ENCODE data around the gene NSMCE1.
A peak's percentile ranks its signal among the peaks of the same experiment; 100 is the strongest.
"Not testable (repeated sequence)": the region's sequence is repeated elsewhere in the genome, so short reads cannot be mapped to it uniquely, and the experiment has no call there.

NSMCE1 gene

GRCh38 chr16:27272076-27272475 lies 3.5 kb upstream of the NSMCE1 start:
- DNase-seq (ENCODE audit: low spot score): no peak

GRCh38 chr16:27270349-27270748 lies 1.8 kb upstream of the NSMCE1 start:
- no peak for DNase-seq (ENCODE audit: low spot score)

DNA sequence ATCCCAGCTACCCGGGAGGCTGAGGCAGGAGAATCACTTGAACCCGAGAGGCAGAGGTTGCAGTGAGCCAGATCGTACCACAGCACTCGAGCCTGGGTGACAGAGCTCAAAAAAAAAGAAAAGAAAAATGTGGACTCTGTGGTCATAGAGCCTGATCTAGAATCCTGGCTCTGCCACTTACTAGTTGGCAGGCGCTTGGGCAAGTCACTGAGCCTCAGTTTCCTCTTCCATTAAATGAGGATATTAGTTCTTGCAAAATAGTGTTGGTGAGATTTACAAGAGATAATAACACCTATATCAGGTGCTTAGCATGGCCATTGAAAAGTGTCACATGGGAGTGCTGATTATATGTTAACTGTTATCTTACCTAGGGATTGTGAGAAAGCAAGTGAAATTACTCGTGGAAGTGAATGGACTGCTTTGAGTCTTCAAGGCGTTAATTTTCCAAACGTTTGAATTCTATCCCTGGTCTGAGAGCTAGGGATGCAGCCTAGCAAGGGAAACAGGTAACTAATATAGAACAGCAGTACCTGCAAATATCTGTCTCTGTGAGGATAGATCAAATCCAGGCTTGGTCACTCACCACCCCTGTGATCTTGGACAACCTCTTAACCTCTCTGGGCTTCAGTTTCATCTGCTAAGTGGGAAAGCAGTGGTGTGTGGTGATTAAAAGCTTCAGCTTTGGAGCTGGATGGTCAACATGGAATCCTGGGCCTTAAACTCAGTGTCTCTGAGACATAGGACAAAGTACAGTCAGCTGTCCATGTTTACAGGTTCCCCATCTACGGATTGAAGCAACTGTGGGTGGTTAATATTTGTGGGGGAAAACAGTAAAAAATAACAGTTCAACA lies 953 bp upstream of the NSMCE1 start:
- DNase-seq (ENCODE audit: low spot score): no peak

DNA sequence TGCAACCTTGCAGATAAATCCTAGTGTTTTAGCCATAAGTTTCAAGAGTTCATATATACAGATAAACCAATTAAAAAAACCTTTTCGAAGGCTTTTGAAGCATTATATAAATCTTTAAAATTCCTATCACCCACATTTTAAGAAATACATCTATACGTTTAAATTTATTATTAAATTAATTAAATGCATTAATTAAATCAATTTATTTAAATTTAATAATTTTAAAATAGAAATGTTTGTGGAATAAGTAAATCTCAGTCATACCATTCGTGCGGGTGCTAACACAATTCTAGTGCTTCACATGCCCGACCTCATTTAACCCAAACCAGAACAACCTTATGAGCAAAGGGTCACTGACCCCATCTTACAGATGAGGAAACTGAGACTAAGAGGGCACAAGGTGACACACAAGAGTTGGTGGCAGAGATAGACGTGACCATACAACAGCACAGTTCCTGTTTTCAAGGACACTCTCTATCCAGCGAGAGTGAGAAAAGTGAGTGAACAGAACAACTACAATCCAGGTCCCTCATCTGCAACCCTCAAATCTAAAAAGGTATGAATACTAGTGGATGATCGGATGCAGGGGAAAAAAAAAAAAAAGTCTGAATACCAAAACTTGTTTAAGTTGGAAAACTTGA lies 1.4 kb downstream of the NSMCE1 start:
- no peak for DNase-seq (ENCODE audit: low spot score)

GRCh38 chr16:27265982-27266381 lies 2.6 kb downstream of the NSMCE1 start:
- DNase-seq (ENCODE audit: low spot score): no peak

DNA sequence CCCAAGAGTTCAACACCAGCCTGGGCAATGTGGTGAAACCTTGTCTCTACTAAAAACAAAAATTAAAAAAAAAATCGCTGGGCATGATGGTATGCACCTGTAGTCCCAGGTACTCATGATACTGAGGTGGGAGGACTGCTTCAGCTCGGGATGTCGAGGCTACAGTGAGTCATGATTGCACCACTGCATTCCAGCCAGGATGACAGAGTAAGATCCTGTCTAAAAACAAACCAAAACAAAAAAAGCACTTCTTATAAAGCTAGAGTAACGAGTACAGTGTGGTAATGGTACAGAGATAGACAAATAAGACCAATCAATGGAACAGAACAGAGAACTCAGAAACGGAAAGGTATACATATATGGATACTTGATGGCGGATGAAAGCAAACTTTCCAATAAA lies 4.4 kb downstream of the NSMCE1 start:
- peak; percentile 27 for DNase-seq (ENCODE audit: low spot score)

DNA sequence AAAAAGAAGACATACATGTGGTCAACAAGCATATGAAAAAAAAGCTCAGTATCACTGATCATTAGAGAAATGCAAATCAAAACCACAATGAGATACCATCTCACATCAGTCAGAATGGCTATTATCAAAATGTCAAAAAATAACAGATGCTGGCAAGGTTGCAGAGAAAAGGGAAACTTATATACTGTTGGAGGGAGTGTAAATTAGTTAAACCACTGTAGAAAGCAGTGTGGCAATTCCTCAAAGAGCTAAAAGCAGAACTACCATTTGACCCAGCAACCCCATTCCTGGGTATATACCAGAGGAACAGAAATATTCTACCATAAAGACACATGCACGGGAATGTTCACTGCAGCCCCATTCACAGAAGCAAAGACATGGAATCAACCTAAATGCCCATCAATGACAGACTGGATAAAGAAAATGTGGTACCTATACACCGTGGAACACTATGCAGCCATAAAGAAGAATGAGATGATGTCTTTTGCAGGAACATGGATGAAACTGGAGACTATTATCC lies 5.6 kb downstream of the NSMCE1 start:
- DNase-seq (ENCODE audit: low spot score): not testable (repeated sequence)

GRCh38 chr16:27259710-27260109 lies 8.9 kb downstream of the NSMCE1 start:
- no peak for DNase-seq (ENCODE audit: low spot score)

GRCh38 chr16:27258241-27258734 lies 10.3 kb downstream of the NSMCE1 start:
- DNase-seq (ENCODE audit: low spot score): no peak

DNA sequence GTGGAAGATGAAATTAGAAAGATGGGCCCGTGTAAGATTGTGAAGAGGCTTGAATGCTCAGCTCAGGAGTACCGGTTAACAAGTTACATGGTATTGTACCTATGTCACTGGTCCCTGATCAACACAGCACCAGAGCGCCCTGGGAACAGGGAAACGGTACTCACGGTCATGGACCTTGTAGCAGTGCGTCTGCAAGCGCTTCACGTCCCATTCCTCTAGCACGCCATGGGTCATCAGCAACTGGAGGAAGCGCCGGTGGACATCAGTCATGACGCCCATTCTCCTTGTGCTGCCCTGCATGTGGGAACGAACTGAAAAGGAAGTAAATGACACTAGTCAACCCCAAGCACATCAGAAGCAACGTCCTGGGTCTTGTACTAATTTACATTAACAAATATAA lies 11.3 kb downstream of the NSMCE1 start:
- no peak for DNase-seq (ENCODE audit: low spot score)

DNA sequence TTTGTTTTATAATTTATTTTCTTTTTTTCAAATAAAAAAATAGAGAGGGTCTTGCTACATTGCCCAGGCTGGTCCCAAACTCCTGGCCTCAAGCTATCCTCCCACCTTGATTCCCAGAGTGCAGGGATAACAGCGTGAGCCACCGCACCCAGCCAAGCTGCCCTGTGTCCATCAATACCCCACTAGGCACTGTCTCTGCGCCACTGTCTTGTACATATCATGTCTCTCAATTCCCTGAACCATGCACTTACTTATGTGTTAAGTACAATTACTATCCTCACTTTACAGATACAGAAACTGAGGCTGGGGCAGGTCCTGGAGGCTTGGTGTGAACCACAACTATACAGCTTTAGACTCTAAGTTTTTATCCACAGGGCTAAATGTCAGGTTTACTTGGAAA lies 11.7 kb downstream of the NSMCE1 start:
- no peak for DNase-seq (ENCODE audit: low spot score)

DNA sequence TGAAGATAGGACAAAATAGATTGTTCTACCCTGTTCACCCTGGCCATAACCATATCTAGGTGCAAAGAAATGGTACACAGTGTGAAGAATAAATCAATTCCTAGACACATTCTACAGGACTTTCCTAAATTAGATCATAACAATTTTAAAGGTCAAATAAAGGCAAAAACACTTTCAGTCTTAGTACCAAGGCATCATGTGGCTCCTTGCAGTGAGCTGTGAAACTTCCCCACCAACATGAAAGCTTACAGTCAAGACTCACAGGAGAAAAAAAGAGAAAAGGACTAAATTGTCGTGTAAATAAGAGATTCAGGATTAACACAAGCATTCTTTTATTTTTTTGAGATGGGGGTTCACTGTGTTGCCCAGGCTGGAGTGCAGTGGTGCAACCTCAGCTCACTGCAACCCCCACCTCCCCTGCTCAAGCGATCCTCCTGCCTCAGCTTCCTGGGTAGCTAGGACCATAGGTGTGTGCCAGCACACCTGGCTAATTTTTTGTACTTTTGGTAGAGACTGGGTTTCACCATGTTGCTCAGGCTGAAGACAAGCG lies 14.2 kb downstream of the NSMCE1 start:
- DNase-seq (ENCODE audit: low spot score): no peak

GRCh38 chr16:27253526-27253930 lies 15.0 kb downstream of the NSMCE1 start:
- peak; percentile 87 for DNase-seq (ENCODE audit: low spot score)

DNA sequence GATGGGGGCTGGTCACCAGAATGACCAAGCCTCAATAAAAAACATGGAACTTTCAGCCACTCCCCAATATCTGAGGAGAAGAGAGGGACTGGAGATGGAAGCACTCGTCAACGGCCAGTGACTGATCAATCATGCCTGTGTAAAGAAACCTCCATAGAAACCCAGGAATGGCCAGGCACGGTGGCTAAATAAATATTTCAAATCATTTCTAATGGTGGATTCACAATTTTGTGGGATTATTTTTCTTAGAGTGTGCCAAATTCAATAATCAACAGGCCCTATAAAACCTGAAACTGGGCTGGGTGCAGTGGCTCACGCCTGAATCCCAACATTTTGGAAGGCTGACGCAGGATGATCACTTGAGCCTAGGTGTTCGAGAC lies 16.4 kb downstream of the NSMCE1 start:
- DNase-seq (ENCODE audit: low spot score): no peak

- DNase-seq (ENCODE audit: low spot score): no peak
Measured at GRCh38 chr16:27251541-27252205, 16.9 kb downstream of the NSMCE1 start.

- not testable (repeated sequence) for DNase-seq (ENCODE audit: low spot score)
Measured at GRCh38 chr16:27248886-27249285, 19.7 kb downstream of the NSMCE1 start.

DNA sequence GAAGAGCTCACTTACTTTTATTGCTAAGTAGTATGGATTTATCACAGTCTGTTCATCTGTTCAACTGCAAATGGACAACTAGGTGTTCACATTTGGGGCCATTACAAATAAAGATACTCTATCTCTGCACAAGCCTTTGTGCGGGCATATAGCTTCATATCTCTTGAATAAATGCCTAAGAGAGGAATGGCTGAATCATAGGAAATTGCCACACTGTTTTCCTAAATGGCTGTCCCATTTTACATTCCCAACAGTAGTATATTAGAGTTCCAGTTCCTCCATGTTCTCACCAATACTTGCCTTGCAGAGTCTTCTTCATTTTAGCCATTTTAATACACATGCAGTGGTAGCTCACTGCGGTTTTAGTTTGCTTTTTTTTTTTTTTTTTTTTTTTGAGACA lies 20.5 kb downstream of the NSMCE1 start:
- no peak for DNase-seq (ENCODE audit: low spot score)

GRCh38 chr16:27247076-27247475 lies 21.5 kb downstream of the NSMCE1 start:
- not testable (repeated sequence) for DNase-seq (ENCODE audit: low spot score)

DNA sequence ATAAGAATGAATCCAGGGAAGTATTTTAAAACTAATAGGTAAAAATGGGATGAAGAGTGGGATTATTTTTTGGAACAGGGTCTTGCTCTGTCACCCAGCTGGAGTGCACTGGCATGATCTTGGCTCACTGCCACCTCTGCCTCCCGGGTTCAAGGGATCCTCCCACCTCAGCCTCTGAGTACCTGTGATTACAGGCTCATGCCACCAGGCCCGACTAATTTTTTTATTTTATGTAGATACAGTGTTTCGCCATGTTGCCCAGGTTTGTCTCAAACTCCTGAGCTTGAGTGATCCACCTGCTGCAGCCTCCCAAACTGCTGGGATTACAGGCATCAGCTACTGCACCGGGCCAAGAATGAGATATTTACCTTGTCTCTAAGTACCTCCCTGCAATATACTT lies 22.1 kb downstream of the NSMCE1 start:
- no peak for DNase-seq (ENCODE audit: low spot score)

DNA sequence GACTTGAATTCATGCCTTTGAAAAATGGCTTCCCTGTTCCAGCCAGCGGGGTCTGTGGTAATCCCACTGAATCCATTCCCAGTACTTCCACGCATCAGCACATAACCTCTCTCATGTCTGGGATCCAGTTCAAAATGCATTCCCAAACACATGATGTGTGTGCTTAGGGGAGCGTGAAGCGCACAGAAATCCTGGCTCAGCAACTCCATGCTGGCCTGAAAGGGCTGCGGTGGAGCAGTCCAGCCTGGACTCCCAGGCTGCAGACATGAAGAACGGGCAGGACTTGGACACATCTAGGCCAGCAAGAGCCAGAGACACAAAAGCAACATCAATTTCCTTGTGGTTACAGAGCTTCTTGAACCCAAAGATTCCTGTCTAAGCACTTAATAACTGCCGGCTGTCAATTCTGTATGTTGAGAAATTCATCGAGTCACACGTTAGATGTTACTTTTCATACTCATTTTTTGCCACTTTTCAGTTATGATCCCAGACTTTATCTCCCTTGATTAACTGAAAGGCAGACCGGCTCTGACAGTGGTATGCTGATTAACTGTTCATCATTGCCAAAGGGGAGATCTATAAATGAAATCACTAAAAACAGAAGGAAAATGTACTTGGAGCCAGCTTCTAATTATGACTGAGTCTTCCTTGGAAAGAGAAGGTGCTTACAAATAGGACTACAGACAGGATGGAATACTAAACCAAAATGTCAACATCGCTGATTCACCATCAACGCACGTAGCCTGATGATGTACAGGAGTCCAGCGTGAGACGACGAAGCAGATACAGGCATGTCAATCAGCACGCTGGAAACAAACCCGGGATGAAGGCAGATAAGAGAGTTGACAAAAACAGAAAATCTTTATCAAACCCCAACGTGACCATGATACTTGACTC lies 23.0 kb downstream of the NSMCE1 start:
- DNase-seq (ENCODE audit: low spot score): peak; percentile 83

GRCh38 chr16:27244363-27244755 lies 24.2 kb downstream of the NSMCE1 start:
- DNase-seq (ENCODE audit: low spot score): no peak
